ENCODE data around the gene MCUB.
"Not testable (repeated sequence)": the region's sequence is repeated elsewhere in the genome, so short reads cannot be mapped to it uniquely, and the experiment has no call there.

MCUB gene

DNA sequence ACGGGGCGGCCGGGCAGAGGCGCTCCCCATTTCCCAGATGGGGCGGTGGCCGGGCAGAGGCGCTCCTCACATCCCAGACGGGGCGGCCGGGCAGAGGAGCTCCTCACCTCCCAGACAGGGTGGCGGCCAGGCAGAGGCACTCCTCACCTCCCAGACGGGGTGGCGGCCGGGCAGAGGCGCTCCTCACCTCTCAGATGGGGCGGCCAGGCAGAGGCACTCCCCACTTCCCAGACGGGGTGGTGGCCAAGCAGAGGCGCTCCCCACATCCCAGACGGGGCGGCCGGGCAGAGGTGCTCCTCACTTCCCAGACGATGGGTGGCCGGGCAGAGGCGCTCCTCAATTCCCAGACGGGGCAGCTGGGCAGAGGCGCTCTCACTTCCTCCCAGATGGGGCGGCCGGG, 118.4 kb downstream of the MCUB start:
- not testable (repeated sequence) for DNase-seq (ENCODE audit: low spot score)

DNA sequence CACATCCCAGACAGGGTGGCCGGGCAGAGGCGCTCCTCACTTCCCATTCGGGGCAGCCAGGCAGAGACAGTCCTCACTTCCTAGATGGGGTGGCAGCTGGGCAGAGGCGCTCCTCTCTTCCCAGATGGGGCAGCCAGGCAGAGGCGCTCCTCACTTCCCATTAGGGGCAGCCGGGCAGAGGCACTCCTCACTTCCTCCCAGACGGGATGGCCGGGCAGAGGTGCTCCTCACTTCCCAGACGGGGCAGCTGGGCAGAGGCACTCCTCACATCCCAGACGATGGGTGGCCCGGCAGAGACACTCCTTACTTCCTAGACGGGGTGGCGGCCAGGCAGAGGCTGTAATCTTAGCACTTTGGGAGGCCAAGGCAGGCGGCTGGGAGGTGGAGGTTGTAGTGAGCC, 118.9 kb downstream of the MCUB start:
- DNase-seq (ENCODE audit: low spot score): not testable (repeated sequence)

DNA sequence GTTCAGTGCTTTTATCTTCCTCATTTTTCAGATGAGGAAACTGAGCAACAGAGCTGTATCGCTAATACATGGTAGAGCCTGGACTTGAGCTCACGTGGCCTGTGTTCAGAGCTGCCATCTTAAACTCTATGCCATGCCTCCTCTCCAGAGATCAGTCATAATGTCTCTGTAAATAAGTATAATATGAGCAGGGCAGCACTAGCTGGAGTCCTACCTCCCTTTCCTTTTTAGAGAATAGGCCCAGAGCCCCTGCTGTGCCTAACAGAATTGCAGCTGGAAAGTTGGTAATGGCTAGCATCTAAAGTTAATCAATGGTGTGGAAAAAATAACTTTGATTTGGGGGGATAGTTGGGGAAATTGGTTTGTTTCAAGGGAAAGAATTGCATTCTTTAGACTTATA, 122.8 kb downstream of the MCUB start:
- no peak for DNase-seq (ENCODE audit: low spot score)

DNA sequence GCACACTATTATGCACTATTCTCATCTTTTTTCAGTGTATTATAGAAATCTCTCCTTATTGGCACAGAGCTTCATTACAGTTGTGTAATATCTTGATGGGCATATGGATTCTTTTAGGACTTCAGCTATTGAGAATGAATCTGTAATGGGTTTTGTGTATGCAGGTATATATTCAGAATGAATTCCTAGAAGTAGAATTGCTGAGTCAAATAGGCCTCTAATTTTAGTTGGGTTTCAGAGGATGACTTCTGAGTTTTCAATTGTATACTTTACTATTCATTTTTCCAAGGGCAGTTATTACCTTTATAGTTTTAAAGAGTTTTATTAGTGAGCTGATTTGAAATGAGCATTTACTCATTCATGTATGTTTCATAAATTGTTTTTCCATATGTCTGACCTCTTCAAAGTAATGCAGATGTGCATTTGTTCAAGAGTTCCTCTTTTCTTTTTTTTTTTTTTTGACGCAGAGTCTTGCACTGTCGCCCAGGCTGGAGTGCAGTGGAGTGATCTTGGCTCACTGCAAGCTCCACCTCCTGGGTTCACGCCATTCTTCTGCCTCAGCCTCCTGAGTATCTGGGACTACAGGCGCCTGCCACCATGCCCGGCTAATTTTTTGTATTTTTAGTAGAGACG, 123.7 kb downstream of the MCUB start:
- DNase-seq (ENCODE audit: low spot score): no peak

DNA sequence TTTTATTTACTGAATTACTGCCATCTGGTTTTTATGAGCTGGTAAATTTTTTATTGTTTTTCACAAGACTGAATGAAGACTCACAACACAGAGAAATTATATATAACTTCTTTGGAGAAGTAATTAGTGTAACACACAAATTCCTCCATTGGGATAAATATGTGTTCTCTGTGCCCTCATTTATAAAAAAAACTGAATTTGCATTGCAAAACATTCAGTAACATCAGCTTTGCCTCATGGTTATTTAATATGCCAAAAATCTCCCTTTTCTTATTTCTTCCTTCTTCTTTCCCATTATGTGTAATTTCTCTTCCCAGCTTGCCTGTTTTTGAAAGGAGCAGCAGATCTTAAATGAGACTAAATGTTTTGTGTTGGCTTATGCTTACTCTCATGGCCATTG, 124.7 kb downstream of the MCUB start:
- no peak for DNase-seq (ENCODE audit: low spot score)

DNA sequence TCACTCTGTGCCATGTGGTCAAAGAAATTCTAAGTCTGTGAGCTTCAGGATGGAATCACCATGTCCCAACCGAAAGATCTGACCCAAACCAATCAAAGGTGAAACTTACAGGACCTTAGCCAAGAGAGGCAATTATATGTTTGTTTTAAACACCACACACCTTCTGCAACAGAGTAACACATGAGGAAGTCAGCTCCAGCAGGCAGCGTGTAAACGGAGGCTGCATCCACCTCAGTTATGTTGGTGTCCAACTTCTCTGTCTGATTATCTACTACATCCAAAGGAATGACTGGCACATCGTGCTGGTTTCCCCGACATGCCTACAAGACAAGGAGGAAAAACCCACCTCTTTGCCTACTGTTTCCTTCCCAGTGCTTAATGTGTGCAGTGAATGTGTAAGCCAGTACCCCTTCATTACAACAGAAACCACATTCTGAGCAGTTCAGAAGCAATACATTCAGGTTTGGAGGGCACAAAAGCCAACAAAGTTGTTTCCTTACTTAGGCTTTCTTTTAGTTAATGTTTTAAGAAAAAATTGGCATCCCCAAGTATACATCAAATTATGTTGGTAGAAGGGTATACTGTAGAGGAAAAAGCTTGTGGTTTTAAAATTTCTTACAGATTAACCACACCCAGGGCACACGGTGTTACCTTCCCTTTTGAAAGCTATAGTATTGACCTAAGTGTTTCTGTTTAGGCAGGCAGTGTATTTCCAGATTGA, 130.8 kb downstream of the MCUB start:
- no peak for DNase-seq (ENCODE audit: low spot score)

DNA sequence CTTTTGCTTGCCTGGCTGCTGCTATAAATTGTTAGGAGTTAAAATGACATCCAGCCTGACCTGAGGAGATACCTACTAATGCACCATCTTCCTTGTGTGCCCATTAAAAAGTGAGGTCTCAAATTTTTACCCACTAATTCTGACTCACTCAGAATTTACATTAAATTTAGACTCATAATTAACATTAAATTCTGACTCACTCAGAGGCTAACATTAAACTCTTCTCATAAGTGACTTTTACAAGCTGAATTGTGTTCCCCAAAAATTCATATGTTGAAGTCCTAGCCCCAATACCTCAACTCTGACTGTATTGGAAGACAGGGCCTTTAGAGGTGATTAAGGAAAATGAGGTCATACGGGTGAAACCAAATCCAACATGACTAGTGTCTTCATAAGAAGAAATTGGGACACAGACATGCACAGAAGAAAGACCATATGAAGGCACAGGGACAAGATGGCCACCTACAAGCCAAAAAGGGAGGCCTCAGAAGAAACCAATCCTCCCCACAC, 131.4 kb downstream of the MCUB start:
- DNase-seq (ENCODE audit: low spot score): no peak

DNA sequence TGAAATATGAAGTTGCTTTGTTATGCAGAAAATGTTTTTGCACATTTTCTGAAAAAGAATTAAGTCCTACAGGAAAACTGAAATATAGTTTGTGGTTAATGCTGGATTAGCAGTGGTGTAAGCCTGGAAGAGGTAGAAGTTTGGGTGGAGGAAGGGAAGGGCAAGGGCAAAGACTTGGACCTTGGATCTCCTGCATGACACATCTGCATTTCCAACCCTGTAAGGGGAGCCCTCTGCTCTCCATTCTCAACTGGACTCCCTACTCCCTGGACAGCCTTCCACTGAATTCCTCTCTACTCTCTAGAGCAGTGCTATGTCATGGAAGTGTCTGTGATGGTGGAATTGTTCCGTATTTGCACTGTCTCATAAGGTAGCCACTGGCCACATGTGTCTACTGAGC, 138.6 kb downstream of the MCUB start:
- no peak for DNase-seq (ENCODE audit: low spot score)

DNA sequence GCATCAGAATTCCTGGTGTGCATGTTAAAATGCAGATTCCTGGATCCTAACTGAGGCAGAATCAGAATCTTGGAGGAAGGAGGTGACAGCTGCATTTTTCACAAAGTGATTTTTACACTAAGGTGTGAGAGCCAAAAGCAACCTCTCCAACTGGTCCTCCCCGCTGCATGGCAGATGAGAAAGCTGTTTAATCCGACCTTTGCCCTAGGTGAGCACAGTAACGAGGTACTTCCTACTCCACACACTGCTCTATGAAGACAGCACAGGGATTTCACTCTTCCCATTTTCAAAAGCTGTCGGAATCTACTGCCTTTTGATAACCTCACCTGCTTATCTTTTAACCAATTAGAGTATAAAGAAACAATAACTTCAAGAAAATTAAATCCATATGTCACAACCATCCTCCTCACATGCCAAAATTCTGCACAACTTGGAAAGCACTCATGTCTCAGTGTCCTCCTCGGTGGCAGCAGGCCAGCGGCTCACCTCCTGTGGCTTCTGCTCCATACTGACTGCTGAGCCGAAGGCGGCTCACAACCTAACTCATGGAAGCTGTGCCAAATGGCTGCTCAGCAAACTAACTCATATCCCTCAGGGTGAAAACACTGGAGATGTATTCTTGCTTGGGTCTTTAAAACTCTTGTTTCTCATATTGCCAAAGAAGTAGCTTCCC, 139.6 kb downstream of the MCUB start:
- DNase-seq (ENCODE audit: low spot score): no peak

DNA sequence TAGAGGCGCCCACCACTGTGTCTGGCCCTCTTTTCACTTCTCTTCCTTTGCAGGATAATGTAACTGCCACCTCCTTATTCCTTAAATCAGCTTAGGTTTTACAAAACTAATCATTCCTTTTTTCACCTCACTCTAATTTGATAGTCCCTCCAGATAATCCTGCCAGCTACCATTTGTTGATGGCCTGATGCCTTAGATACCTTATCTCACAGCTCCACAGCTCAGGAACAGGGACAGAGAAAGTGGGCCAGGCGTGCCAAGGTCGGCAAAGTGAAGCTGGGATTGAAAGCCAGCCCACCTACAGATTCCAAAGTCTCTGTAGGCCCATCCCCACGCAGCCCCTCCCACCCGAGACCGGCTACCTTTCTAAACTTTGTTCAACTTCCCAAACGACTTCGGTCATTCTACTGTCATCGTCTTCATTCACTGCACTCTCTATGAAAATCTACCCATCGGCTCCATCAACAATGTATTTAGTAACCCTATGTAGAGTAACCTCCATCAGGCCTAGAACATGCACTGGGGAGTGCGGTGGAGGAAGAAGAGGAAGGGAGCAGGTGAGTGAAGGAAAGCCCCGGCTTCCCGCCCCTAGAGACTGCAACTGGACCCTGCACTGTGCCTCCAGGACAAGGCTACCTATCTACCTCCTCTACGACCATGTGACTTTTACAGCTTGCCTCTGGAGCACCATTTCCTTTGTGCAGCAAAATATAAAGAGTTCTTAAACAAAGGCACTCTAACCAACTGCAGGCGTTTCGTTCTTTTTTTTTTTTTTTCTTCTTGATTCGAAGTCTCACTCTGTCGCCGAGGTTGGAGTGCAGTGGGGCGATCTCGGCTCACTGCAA, 141.7 kb downstream of the MCUB start:
- no peak for DNase-seq (ENCODE audit: low spot score)

DNA sequence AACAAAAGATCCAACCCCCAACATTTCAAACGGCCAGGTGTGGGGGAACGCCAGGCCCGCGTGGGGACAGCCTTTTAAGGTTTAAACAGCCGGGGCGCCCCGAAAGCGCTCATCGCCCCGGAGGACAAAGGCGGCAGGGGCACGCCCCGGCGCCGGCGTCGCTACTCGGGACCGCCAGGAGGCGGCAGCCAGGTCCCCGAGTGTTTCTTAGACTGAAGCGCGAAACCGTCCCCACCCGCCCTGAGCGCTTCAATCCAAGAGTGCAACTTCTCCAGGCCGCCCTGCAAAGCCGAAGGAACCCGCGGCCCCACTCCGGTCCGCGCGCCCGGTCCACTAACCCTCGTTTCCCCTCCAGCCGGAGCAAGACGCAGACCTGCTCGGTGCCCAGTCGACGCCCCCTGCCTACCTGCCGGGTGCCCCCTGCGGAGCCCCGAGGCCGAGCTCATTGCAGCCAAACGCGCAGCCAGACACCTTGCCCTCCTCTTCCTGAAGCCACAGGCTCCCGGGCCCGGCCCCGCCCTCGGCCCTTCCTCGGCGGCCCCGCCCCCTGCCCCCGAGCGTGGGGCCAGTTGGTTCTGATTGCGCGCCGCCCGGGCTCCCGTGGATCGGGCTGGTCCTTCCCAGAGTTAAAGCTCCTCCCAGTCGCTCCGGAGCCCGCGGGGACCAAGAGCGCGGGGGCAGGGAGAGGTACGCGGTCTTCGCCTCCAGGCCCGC, 143.1 kb downstream of the MCUB start, which contains the start of gene CASP6:
TSS of gene CASP6 (minus strand) at position 496 of the 714 bp plus-strand sequence. CDS start at position 446, 50 bp downstream.
- peak; percentile 67 for DNase-seq (ENCODE audit: low spot score)

DNA sequence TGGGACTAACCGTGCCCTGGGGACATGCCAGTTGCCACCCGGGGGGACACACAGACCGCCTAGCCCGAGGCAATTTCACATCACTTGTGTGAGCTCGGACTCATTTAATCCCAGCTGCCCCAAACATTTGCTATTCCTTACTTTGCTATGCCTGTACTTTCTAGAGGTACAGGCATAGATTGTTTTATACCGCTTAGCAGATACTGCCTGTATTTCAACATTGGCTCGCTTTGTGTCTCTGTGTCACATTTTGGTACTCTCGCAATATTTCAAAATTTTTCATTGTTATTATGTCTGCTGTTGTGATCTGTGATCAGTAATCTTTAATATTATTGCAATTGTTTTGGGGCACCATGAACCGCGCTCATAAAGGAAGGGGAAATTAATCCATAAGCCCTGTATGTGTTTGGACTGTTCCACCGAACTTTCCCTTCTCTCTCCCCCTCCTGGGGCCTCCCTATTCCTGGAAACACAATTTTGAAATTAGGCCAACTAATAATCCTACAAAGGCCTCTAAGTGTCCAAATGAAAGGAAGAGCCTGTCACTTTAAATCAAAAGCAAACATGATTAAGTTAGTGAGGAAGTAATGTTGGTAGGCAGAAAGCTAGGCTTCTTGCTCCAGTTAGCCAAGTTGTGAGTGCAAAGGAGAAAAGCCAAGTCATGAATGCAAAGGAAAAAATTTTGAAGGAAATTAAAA, 143.8 kb downstream of the MCUB start:
- DNase-seq (ENCODE audit: low spot score): no peak

DNA sequence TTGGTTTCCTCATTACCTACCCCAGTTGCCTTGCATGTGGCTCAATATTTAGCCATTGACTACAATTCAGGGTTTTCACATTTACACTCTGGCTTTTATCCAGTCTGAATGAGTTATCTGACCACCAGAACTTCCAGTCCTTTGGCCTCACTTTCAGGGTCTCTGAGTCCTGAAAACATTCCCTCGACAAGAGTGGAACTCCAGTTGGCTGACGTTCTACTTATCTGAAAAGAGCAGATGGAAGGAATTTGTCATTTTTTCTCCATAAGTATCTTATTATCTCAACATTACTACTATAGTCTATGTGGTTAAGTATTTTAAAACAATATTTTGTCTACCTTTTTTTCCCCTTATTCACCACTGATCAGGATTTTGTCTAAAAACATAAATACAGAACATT, 148.4 kb downstream of the MCUB start:
- no peak for DNase-seq (ENCODE audit: low spot score)

DNA sequence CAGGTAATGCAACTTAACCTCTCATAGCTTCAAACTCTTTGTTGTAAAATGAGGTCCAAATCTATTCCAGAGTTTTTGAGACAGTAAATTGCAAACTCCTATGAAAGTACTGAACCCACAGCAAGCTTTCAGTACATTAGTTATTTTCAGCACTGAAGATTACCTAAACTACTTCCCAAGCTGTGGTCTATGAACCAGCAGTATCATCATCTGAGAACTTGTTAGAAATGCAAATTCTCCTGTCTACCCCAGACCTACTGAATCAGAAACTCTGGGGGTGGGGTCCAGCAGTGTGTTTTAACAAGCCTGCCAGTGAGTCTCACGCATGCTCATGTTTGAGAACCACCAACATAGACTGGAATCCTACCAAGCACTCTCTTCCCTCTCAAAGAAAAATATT, 148.9 kb downstream of the MCUB start:
- no peak for DNase-seq (ENCODE audit: low spot score)

DNA sequence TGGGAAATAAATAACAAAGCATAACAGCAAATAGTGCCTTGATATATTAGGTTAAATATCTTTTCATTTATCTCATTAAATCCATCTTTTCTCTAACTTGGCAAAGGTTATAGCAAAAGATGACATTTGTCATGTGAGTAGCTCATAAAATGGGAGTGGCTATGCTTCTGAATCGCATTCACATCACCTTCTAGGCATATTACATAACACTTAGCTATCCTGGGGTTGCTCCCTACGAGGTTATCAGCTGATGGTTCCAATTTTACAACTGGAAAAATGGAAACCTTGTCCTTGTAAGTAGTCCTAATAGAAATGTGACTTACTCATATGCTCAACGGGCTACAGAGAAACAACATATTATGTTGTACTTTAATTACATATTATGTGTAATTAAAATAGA, 153.5 kb downstream of the MCUB start:
- no peak for DNase-seq (ENCODE audit: low spot score)

DNA sequence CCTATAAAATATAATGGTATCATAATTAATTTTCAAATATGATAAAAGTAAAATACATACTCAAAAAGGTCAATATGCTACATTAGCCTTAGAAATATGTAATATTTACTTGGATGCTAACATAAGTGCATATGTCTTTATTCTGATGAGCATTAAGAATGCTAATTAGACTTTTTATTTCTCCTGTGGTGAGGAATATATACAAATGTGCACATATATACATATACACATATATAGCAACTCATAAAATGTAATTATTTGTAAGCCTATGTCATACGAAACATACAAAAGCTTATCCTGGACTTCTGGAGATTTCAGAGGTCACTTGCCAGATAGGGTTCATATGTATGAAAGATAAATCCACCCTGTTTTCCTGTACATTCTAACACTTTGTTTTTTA, 158.7 kb downstream of the MCUB start:
- no peak for DNase-seq (ENCODE audit: low spot score)

DNA sequence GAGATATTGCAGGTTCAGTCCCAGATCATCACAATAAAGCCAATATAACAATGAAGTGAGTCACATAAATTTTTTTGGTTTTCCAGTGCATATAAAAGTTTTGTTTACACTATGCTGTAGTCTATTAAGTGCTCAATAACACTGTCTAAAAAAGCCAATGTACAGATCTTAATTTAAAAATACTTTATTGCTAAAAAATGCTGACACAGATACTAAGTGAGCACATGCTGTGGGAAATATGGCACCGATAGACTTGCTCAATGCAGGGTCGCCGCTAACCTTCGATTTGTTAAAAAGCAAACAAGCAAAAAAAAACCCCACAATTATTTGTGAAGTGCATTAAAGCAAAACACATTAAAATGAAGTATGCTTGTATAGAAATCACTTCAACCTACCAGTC, 159.6 kb downstream of the MCUB start:
- no peak for DNase-seq (ENCODE audit: low spot score)

DNA sequence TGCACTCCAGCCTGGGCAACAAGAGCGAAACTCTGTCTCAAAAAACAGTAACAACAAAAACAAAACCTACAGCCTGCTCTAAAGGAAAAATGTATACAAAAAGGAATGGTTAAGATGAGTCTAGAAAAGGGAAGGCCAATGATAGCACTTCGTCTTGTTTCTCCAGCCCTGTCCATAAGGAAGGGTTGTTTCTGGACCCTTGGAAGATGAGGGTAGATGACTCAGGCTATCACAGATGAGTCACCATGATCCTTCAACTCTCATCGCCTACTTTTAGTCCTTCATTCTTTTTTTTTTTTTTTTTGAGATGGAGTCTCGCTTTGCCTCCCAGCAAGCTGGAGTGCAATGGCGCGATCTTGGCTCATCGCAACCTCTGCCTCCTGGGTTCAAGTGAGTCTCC, 161.0 kb downstream of the MCUB start:
- DNase-seq (ENCODE audit: low spot score): no peak

DNA sequence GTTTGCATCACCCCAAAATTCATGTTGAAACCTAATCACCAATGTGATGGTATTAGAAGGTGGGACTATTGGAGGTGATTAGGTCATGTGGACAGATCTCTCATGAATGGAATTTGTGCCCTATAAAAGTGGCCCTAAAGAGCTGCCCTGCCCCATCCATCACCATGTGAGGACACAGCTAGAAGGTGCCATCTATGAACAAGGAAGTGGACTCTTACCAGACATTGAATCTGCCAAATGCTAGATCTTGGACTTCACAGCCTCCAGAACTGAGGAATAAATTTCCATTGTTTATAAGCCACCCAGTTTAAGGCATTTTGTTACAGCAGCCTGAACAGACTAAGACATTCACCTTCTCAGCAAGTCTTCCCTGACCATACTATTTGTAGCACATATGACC, 162.3 kb downstream of the MCUB start:
- DNase-seq (ENCODE audit: low spot score): no peak

DNA sequence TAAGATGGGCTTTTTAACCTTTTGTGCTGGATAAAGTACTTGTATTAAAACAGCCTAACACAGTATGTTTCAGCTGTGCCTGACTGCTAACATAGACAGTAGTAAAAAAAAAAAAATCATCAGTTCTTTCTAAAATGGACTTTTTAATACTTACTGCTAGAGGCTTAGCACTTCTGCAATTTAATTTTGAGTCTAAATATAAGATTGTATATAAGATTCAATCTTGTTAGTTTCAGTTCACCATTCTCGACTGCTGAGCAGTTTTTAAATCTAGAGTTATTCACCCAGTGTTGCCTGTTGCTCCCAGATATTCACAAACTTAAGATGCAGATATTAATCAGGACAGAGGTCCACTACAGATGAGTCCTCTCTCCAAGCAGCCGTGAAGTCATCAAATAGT, 163.1 kb downstream of the MCUB start:
- DNase-seq (ENCODE audit: low spot score): no peak

DNA sequence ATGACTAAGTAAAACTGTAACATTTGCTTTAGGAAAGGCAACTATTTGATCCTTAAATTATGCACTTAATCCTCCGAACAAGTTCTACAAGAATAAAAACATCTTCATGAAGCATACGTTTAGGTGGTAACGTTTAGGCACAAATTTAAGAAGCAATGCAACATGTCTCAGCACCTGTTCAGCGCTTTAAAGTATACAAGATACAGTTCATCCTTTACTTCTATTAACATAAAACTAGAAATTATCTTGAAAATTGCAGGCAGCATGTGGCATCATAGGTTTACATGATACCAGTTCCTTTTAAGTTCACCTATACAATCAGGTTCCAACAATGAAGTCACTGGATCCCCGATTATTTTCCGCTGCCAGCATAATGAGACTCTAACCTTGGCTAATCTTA, 168.3 kb downstream of the MCUB start:
- no peak for DNase-seq (ENCODE audit: low spot score)

All from SK-N-DZ (cell line).